Upper lobe of left lung (tissue), 4 donors: Measurements from ENCODE around the gene PRND.

Source experiments
- EP300 ChIP-seq, 4 donors: sonication (generic); formaldehyde crosslinking; IDR thresholded peaks; one replicate each; pipeline ENCODE4 v1.5.1; 2017; ENCODE audit warnings: antibody characterized with exemption in 4 of 4, control low read depth in 2 of 4
- POLR2A ChIP-seq, 4 donors: fragments of 450-650 bp; IDR thresholded peaks; one replicate each; pipeline ENCODE4 v1.5.1; 2016 to 2017; ENCODE audit warnings: antibody characterized with exemption in 4 of 4, mild to moderate bottlenecking in 2 of 4
- POLR2AphosphoS5 ChIP-seq, 2 donors: sonication (generic); formaldehyde crosslinking; IDR thresholded peaks; one replicate each; pipeline ENCODE4 v1.5.1; 2017; ENCODE audit warnings: antibody characterized with exemption in 2 of 2
- TF ChIP-seq, protein P1 (sequence below), 6 experiments: fragments of 450-650 bp in 4 of 6; fragments of 200-600 bp in 2 of 6; sonication (generic) in 2 of 6; IDR thresholded peaks; one replicate each; pipeline ENCODE4 v1.5.1; 2016 to 2019; ENCODE audit warnings: antibody characterized with exemption in 6 of 6

DNA sequence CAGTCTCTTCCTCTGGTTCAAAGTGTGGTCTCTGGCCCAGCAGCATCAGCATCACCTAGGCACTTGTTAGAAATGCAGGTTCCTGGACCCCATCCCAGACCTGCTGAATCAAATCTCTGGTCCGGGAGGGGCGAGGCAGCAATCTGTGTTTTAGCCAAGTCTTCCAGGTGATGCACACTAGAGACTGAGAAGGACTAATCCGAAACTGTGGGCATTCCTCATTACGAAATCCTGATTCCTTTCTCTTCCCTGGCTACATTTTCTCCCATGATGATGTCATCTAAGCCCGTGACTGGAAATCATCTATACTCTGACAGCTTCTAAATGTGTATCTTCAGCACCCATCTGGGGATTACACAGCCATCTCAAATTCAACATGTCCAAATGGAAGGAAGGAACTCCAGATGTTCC, 39.7 kb upstream of the PRND start:
- TF ChIP-seq, protein P1, sequence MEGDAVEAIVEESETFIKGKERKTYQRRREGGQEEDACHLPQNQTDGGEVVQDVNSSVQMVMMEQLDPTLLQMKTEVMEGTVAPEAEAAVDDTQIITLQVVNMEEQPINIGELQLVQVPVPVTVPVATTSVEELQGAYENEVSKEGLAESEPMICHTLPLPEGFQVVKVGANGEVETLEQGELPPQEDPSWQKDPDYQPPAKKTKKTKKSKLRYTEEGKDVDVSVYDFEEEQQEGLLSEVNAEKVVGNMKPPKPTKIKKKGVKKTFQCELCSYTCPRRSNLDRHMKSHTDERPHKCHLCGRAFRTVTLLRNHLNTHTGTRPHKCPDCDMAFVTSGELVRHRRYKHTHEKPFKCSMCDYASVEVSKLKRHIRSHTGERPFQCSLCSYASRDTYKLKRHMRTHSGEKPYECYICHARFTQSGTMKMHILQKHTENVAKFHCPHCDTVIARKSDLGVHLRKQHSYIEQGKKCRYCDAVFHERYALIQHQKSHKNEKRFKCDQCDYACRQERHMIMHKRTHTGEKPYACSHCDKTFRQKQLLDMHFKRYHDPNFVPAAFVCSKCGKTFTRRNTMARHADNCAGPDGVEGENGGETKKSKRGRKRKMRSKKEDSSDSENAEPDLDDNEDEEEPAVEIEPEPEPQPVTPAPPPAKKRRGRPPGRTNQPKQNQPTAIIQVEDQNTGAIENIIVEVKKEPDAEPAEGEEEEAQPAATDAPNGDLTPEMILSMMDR (IDR thresholded peaks at IDR 0.05), result no peak
- TF ChIP-seq POLR2A (IDR thresholded peaks at IDR 0.05) (no peak), POLR2AphosphoS5 (IDR thresholded peaks at IDR 0.05) (no peak), EP300 (IDR thresholded peaks at IDR 0.05) (no peak)
